Uterus (tissue), 4 donors: ENCODE measurements around the gene ZNF438. TPM values are rescaled to one million over a fixed set of nuclear protein-coding genes. Genes with fewer than 3 reads are reported as not detected.

Source experiments
- DNase-seq, 2 donors: peaks; one replicate each; pipeline ENCODE4 v3.0.0-alpha.2; 2019 to 2020
- H3K27ac ChIP-seq, 2 donors: fragments of 200-600 bp; sonication (generic); 1 replicate in 1 of 2; 2 replicates in 1 of 2; pipeline ENCODE4 v1.5.1; 2016 to 2018
- H3K27me3 ChIP-seq, 2 donors: fragments of 200-600 bp; sonication (generic); one replicate each; pipeline ENCODE4 v1.5.1; 2018 to 2019; ENCODE audit warnings: control low read depth in 1 of 2
- H3K36me3 ChIP-seq, 2 donors: fragments of 200-600 bp; sonication (generic); one replicate each; pipeline ENCODE4 v1.5.1; 2019; ENCODE audit warnings: control low read depth in 1 of 2
- H3K4me1 ChIP-seq, 2 donors: fragments of 200-600 bp; sonication (generic); one replicate each; pipeline ENCODE4 v1.5.1; 2018 to 2019; ENCODE audit warnings: control low read depth in 1 of 2
- H3K4me3 ChIP-seq, 2 donors: fragments of 200-600 bp; sonication (generic); 1 replicate in 1 of 2; 2 replicates in 1 of 2; pipeline ENCODE4 v1.5.1; 2018 to 2019; ENCODE audit warnings: mild to moderate bottlenecking in 1 of 2
- H3K9me3 ChIP-seq, 2 donors: fragments of 200-600 bp; sonication (generic); one replicate each; pipeline ENCODE4 v1.5.1; 2019; ENCODE audit warnings: control low read depth in 1 of 2
- CTCF ChIP-seq, 4 experiments: fragments of 200-600 bp in 2 of 4; fragments of 450-650 bp in 2 of 4; sonication (generic) in 2 of 4; IDR thresholded peaks; one replicate each; pipeline ENCODE4 v1.5.1; 2016 to 2019; ENCODE audit warnings: antibody characterized with exemption in 4 of 4, mild to moderate bottlenecking in 2 of 4, moderate library complexity in 1 of 4
- POLR2A ChIP-seq, 2 donors: fragments of 450-650 bp; IDR thresholded peaks; one replicate each; pipeline ENCODE4 v1.6.1; 2016; ENCODE audit warnings: antibody characterized with exemption in 2 of 2, mild to moderate bottlenecking in 1 of 2, moderate library complexity in 1 of 2
- intact Hi-C: fragments of 100-400 bp; cut with DNase I; formaldehyde crosslinking; loops from one replicate; pipeline ENCODE4 v1.15.1; 2023; ENCODE audit warnings: low total_unique reads
- total RNA-seq, 4 donors: library from RNA; depleted of rRNA in 3 of 4; stranded (reverse); fragments of >200 nt in 3 of 4; gene quantifications; one replicate each; pipeline versions ENCODE4 v1.1.0 to v1.2.4, GENCODE V29; 2014 to 2023
- donor health status: DM: yes; HTN: yes; CAD: no.

The ZNF438 gene
- total RNA-seq, 4 donors from 2014 or later, result 5.8 to 24.6 (median 18.4) TPM

GRCh38 chr10:30833628-30833970 is 198.1 kb downstream of the ZNF438 start:
- peak overlapping the region; percentile 33 to 42 for H3K27ac ChIP-seq
- intact Hi-C loops, result no loop called here

GRCh38 chr10:30832749-30833627 is 198.7 kb downstream of the ZNF438 start:
- H3K9me3 ChIP-seq, result no peaks in the 10 kb centered on the region
- peaks cover 4 to 5% of the 10 kb centered on the region in 2 donors for H3K4me1 ChIP-seq
- H3K4me3 ChIP-seq, result no peak overlapping the region
- no peaks in the 10 kb centered on the region for H3K27me3 ChIP-seq
- TF ChIP-seq CTCF (IDR thresholded peaks at IDR 0.05) (no peak), POLR2A (IDR thresholded peaks at IDR 0.05) (no peak)
- intact Hi-C loops, result no loop called here
- H3K27ac ChIP-seq, result peak overlapping the region; percentile 33 to 42
- no peak for DNase-seq
- H3K36me3 ChIP-seq, result no peaks in the 10 kb centered on the region

More at GRCh38 chr10:30833628-30833970, 198.1 kb downstream of the ZNF438 start:
- Histone ChIP-seq H3K4me3 (no peak overlapping the region), H3K4me1 (peaks cover 4 to 5% of the 10 kb centered on the region in 2 donors), H3K9me3 (no peaks in the 10 kb centered on the region), H3K27me3 (no peaks in the 10 kb centered on the region), H3K36me3 (no peaks in the 10 kb centered on the region)
- no peak for DNase-seq
- TF ChIP-seq POLR2A (IDR thresholded peaks at IDR 0.05), result no peak
- no peak for TF ChIP-seq CTCF (IDR thresholded peaks at IDR 0.05)

- Histone ChIP-seq H3K27ac (peak overlapping the region; percentile 33 to 42), H3K9me3 (no peaks in the 10 kb centered on the region), H3K4me3 (no peak overlapping the region), H3K4me1 (peaks cover 4 to 5% of the 10 kb centered on the region in 2 donors), H3K36me3 (no peaks in the 10 kb centered on the region), H3K27me3 (no peaks in the 10 kb centered on the region)
- no peak for DNase-seq
- intact Hi-C loops, result no loop called here
- TF ChIP-seq POLR2A (IDR thresholded peaks at IDR 0.05) (no peak), CTCF (IDR thresholded peaks at IDR 0.05) (no peak)
These were observed 199.5 kb downstream of the ZNF438 start for GRCh38 chr10:30832001-30832748.

DNA sequence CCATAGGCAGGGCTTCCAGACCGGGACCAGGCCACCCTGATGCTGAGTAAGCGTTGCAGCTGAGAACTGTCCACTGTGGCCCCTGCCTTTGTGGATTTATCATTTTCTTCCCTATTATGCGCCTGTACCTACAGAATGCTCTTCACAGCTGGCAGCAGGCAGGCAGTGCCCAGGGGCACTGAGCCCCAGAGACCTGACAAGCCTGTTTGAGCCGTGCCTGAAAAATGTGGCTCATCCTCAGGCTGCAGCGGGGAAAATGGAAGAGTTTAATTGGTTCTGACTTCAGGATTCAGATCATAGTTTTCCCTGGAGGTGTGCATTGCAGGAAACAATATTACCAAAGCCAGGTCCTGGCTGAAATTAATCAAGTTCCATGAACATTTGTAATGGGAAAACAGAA is 200.2 kb downstream of the ZNF438 start:
- intact Hi-C loops, result no loop called here
- TF ChIP-seq POLR2A (IDR thresholded peaks at IDR 0.05), result no peak
- TF ChIP-seq CTCF (IDR thresholded peaks at IDR 0.05), result no peak
- peaks cover 4 to 5% of the 10 kb centered on the region in 2 donors for H3K4me1 ChIP-seq
- DNase-seq, result no peak
- no peaks in the 10 kb centered on the region for H3K27me3 ChIP-seq
- no peaks in the 10 kb centered on the region for H3K36me3 ChIP-seq
- no peaks in the 10 kb centered on the region for H3K9me3 ChIP-seq
- H3K4me3 ChIP-seq, result no peak overlapping the region
- peak overlapping the region; percentile 33 to 69 for H3K27ac ChIP-seq
